PC-3 (cell line): ENCODE data around the gene NPAS2.

Experiments
- CTCF ChIP-seq: fragments of 300-600 bp; sonication (generic); conservative IDR thresholded peaks from 2 replicates; pipeline ENCODE4 v1.5.1; 2017; ENCODE audit warnings: antibody characterized with exemption, low read depth, mild to moderate bottlenecking, low read length
- EZH2 ChIP-seq: fragments of 300-600 bp; sonication (generic); IDR thresholded peaks from one replicate; pipeline ENCODE4 v1.6.1; 2017; ENCODE audit warnings: antibody characterized with exemption, mild to moderate bottlenecking, low read length; ENCODE audit not compliant: unreplicated experiment
- EZH2phosphoT487 ChIP-seq: fragments of 300-600 bp; sonication (generic); IDR thresholded peaks from 2 replicates; pipeline ENCODE4 v1.6.1; 2018; ENCODE audit warnings: mild to moderate bottlenecking, antibody characterized with exemption, low read length, borderline replicate concordance

GRCh38 chr2:100906131-100906530 lies 86.2 kb downstream of the NPAS2 start:
- TF ChIP-seq CTCF (no peak), EZH2 (no peak), EZH2phosphoT487 (no peak)
